Liver (tissue), 9 donors: Measurements from ENCODE around the gene KIF12. TPM values are rescaled to one million over a fixed set of nuclear protein-coding genes. Genes with fewer than 3 reads are reported as not detected.

ENCODE experiments used
- DNase-seq: peaks from one replicate; pipeline ENCODE4 v3.0.0-alpha.2; 2017; ENCODE audit warnings: low spot score
- H3K27ac ChIP-seq, 2 donors: one replicate each; pipeline ENCODE4 v1.7.0; 2013; ENCODE audit warnings: inconsistent platforms in 2 of 2, low read length in 2 of 2, control low read depth in 1 of 2, low read depth in 1 of 2, mild to moderate bottlenecking in 1 of 2
- H3K27me3 ChIP-seq, 4 donors: one replicate each; pipeline versions ENCODE4 v1.6.1 to v1.7.0; 2013; ENCODE audit warnings: low read length in 3 of 4, inconsistent platforms in 1 of 4, mild to moderate bottlenecking in 1 of 4, moderate library complexity in 1 of 4; ENCODE audit not compliant: control insufficient read depth in 4 of 4, insufficient read depth in 4 of 4
- H3K36me3 ChIP-seq, 4 donors: one replicate each; pipeline versions ENCODE4 v1.6.1 to v1.7.0; 2013; ENCODE audit warnings: low read length in 3 of 4, mild to moderate bottlenecking in 3 of 4, low read depth in 1 of 4, moderate library complexity in 1 of 4; ENCODE audit not compliant: control insufficient read depth in 4 of 4, insufficient read depth in 3 of 4
- H3K4me1 ChIP-seq, 4 donors: one replicate each; pipeline versions ENCODE4 v1.6.1 to v1.7.0; 2013; ENCODE audit warnings: low read length in 3 of 4, mild to moderate bottlenecking in 3 of 4, moderate library complexity in 1 of 4; ENCODE audit not compliant: control insufficient read depth in 4 of 4, insufficient read depth in 4 of 4
- H3K4me3 ChIP-seq, 3 donors: one replicate each; pipeline versions ENCODE4 v1.6.1 to v1.7.0; 2013; ENCODE audit warnings: low read length in 3 of 3, control low read depth in 1 of 3, low read depth in 1 of 3, mild to moderate bottlenecking in 1 of 3
- H3K9ac ChIP-seq, 2 donors: one replicate each; pipeline ENCODE4 v1.7.0; 2013; ENCODE audit warnings: low read length in 2 of 2, mild to moderate bottlenecking in 2 of 2, moderate library complexity in 2 of 2, control low read depth in 1 of 2, low read depth in 1 of 2
- H3K9me3 ChIP-seq, 4 donors: one replicate each; pipeline versions ENCODE4 v1.6.1 to v1.7.0; 2013; ENCODE audit warnings: low read length in 3 of 4; ENCODE audit not compliant: control insufficient read depth in 4 of 4
- EGR1 ChIP-seq, 2 donors: IDR thresholded peaks; 2 replicates each; pipeline ENCODE4 v1.6.1; 2016 to 2018; ENCODE audit warnings: antibody characterized with exemption in 2 of 2, low read depth in 2 of 2
- FOXA1 ChIP-seq: IDR thresholded peaks from 2 replicates; pipeline ENCODE4 v1.6.1; 2016; ENCODE audit warnings: antibody characterized with exemption
- FOXA2 ChIP-seq: IDR thresholded peaks from 2 replicates; pipeline ENCODE4 v1.6.1; 2016; ENCODE audit warnings: antibody characterized with exemption
- HNF4G ChIP-seq: IDR thresholded peaks from 2 replicates; pipeline ENCODE4 v1.6.1; 2016; ENCODE audit warnings: antibody characterized with exemption
- JUND ChIP-seq, 2 donors: IDR thresholded peaks; 2 replicates each; pipeline ENCODE4 v1.6.1; 2016; ENCODE audit warnings: antibody characterized with exemption in 2 of 2
- NR2F2 ChIP-seq: IDR thresholded peaks from 2 replicates; pipeline ENCODE4 v1.6.1; 2016; ENCODE audit warnings: antibody characterized with exemption
- RAD21 ChIP-seq, 2 donors: IDR thresholded peaks; 2 replicates each; pipeline ENCODE4 v1.6.1; 2016; ENCODE audit warnings: antibody characterized with exemption in 2 of 2, mild to moderate bottlenecking in 2 of 2
- RXRA ChIP-seq, 2 donors: IDR thresholded peaks; 2 replicates each; pipeline ENCODE4 v1.6.1; 2017 to 2018; ENCODE audit warnings: antibody characterized with exemption in 2 of 2, mild to moderate bottlenecking in 1 of 2
- TAF1 ChIP-seq: conservative IDR thresholded peaks from 2 replicates; pipeline ENCODE4 v1.6.1; 2016; ENCODE audit warnings: antibody characterized with exemption, mild to moderate bottlenecking
- YY1 ChIP-seq: IDR thresholded peaks from 2 replicates; pipeline ENCODE4 v1.6.1; 2016; ENCODE audit warnings: antibody characterized with exemption, mild to moderate bottlenecking
- WGBS: extraction: QIAGEN DNeasy Blood & Tissue Kit; methylation state at CpG from one replicate; pipeline ENCODE4 v1.1.7; 2013; 5-methylcytosine and 5-hydroxymethylcytosine counted together
- polyA plus RNA-seq, 2 donors: library from polyadenylated mRNA; stranded (reverse) in 1 of 2; unstranded in 1 of 2; fragments of 200-250 nt in 1 of 2; fragments of >200 nt in 1 of 2; fragmentation: Nextera tagmentation in 1 of 2; extraction: Ambion mirVana in 1 of 2; gene quantifications; one replicate each; pipeline versions ENCODE4 v1.2.1 to v1.2.3, GENCODE V29; 2013 to 2015
- total RNA-seq, 2 donors: library from RNA; depleted of rRNA; stranded (reverse); fragments of >200 nt; gene quantifications; one replicate each; pipeline ENCODE4 v1.2.3, GENCODE V29; 2014
- TF ChIP-seq, protein P1 (sequence below): IDR thresholded peaks from 2 replicates; pipeline ENCODE4 v1.6.1; 2016; ENCODE audit warnings: antibody characterized with exemption
- TF ChIP-seq, protein P2 (sequence below): fragments of 150-350 bp; IDR thresholded peaks from 2 replicates; pipeline ENCODE4 v1.5.1; 2017; ENCODE audit warnings: improper control_type of control experiment, low read depth, low read length; ENCODE audit not compliant: missing input control
- TF ChIP-seq, protein P3 (sequence below): IDR thresholded peaks from 2 replicates; pipeline ENCODE4 v1.6.1; 2016; ENCODE audit warnings: antibody characterized with exemption
- TF ChIP-seq, protein P4 (sequence below): IDR thresholded peaks from 2 replicates; pipeline ENCODE4 v1.6.1; 2016; ENCODE audit warnings: antibody characterized with exemption, mild to moderate bottlenecking
- donor health status: healthy.
- donor health status: healthy.
- donor health status: healthy.
- donor health status: healthy.
- donor health status: healthy.

The KIF12 gene
- total and polyA plus RNA-seq, 4 donors: 2.9 to 11.8 (median 7.7) TPM

DNA sequence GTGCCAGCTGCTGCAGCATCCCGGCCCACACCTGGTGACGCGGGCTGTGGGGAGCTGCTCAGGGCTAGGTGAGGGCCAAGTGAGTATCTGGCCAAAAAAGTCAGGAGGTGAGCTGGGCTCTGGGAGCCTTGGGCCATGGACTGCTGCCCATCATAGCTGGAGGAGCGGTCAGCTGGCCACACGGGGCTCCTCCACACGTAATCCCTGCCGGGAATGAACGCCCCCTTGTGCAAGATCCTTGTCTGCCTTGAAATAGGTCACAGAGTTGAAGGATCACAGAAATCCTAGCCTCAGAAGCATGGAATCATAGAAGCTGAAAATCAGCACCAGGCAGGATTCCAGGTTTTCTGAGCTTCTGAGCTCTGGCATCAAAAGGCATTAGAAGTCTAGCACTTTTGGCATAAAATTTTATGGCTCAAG, 39.5 kb upstream of the KIF12 start:
- no peak overlapping the region for H3K27ac ChIP-seq
- no peak overlapping the region for H3K4me3 ChIP-seq
- no peak overlapping the region for H3K9ac ChIP-seq
- WGBS: 93% methylated on average over 8 of the region's 8 CpGs
- TF ChIP-seq RAD21 (IDR thresholded peaks at IDR 0.05) (no peak), JUND (IDR thresholded peaks at IDR 0.05) (no peak), HNF4G (no peak)
- TF ChIP-seq, protein P1, sequence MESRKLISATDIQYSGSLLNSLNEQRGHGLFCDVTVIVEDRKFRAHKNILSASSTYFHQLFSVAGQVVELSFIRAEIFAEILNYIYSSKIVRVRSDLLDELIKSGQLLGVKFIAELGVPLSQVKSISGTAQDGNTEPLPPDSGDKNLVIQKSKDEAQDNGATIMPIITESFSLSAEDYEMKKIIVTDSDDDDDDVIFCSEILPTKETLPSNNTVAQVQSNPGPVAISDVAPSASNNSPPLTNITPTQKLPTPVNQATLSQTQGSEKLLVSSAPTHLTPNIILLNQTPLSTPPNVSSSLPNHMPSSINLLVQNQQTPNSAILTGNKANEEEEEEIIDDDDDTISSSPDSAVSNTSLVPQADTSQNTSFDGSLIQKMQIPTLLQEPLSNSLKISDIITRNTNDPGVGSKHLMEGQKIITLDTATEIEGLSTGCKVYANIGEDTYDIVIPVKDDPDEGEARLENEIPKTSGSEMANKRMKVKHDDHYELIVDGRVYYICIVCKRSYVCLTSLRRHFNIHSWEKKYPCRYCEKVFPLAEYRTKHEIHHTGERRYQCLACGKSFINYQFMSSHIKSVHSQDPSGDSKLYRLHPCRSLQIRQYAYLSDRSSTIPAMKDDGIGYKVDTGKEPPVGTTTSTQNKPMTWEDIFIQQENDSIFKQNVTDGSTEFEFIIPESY: no peak
- H3K36me3 ChIP-seq: no peaks in the 10 kb centered on the region
- no peaks in the 10 kb centered on the region for H3K27me3 ChIP-seq
- DNase-seq: no peak
- no peaks in the 10 kb centered on the region for H3K9me3 ChIP-seq
- peaks cover 2 to 12% (median 7%) of the 10 kb centered on the region in 4 donors for H3K4me1 ChIP-seq

DNA sequence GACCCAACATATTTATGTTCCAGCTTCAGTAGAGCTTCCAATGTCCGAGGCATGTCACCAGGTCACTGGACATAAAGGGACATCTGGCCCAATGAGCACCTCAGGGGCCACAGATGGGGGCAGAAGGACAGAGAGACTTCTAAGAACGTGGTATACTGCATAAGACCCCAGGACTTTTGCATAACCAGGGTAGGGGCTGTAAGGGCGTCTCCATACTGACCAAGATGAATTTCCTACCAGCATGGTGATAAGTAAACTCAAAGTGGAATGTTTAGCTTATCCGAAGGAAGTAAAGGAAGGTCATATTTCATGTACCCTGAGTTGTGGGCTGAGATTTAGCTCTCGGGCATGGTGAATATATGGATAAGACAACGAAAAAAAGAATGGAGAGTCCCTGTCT, 38.7 kb upstream of the KIF12 start:
- Histone ChIP-seq H3K27ac (no peak overlapping the region), H3K4me3 (no peak overlapping the region), H3K9ac (no peak overlapping the region), H3K9me3 (no peaks in the 10 kb centered on the region), H3K4me1 (peaks cover 2 to 12% (median 7%) of the 10 kb centered on the region in 4 donors), H3K36me3 (no peaks in the 10 kb centered on the region), H3K27me3 (no peaks in the 10 kb centered on the region)
- DNase-seq: no peak
- TF ChIP-seq RXRA (IDR thresholded peaks at IDR 0.05) (no peak), NR2F2 (no peak), FOXA1 (no peak), EGR1 (IDR thresholded peaks at IDR 0.05; ENCODE audit: low read depth in 2 of 2) (no peak), FOXA2 (no peak), YY1 (no peak), TAF1 (no peak)
- TF ChIP-seq, protein P2, sequence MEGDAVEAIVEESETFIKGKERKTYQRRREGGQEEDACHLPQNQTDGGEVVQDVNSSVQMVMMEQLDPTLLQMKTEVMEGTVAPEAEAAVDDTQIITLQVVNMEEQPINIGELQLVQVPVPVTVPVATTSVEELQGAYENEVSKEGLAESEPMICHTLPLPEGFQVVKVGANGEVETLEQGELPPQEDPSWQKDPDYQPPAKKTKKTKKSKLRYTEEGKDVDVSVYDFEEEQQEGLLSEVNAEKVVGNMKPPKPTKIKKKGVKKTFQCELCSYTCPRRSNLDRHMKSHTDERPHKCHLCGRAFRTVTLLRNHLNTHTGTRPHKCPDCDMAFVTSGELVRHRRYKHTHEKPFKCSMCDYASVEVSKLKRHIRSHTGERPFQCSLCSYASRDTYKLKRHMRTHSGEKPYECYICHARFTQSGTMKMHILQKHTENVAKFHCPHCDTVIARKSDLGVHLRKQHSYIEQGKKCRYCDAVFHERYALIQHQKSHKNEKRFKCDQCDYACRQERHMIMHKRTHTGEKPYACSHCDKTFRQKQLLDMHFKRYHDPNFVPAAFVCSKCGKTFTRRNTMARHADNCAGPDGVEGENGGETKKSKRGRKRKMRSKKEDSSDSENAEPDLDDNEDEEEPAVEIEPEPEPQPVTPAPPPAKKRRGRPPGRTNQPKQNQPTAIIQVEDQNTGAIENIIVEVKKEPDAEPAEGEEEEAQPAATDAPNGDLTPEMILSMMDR: no peak
- 88% methylated on average over 6 of the region's 6 CpGs for WGBS

DNA sequence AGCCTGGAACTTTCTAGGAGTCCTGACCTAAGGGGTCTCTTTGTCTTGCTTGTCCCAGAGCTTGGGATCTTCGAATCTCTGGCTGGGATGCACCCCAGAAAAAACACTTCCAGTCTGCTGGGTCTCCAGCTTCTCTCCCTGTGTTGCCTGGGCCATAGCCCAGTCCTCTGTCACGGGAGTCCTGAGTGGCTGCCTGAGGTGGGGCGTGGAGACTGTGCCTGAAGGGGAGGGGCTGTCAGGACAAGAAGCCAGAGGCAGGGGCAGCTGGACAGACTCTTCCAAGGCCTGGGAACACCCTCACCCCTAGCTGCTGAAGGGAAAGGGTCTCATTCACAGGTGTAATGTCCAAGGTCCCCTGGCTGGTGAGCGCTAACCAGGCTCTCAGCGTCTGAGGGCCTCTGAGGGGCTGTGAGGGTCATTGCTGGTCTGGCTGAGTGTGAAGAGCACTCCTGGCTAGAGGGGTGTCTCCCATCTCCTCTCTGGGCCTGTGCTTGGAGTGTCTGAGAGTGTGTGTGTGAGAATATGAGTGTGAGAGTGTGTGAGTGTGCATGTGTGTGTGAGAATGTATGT, 35.8 kb upstream of the KIF12 start:
- H3K9me3 ChIP-seq: no peaks in the 10 kb centered on the region
- no peak overlapping the region for H3K9ac ChIP-seq
- H3K4me3 ChIP-seq: no peak overlapping the region
- no peak for DNase-seq
- peaks cover 8 to 20% (median 13%) of the 10 kb centered on the region in 4 donors for H3K4me1 ChIP-seq
- TF ChIP-seq, protein P3, sequence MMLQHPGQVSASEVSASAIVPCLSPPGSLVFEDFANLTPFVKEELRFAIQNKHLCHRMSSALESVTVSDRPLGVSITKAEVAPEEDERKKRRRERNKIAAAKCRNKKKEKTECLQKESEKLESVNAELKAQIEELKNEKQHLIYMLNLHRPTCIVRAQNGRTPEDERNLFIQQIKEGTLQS: no peak
- TF ChIP-seq FOXA1 (no peak), RXRA (IDR thresholded peaks at IDR 0.05) (no peak), NR2F2 (no peak), JUND (IDR thresholded peaks at IDR 0.05) (no peak), YY1 (no peak)
- TF ChIP-seq, protein P4, sequence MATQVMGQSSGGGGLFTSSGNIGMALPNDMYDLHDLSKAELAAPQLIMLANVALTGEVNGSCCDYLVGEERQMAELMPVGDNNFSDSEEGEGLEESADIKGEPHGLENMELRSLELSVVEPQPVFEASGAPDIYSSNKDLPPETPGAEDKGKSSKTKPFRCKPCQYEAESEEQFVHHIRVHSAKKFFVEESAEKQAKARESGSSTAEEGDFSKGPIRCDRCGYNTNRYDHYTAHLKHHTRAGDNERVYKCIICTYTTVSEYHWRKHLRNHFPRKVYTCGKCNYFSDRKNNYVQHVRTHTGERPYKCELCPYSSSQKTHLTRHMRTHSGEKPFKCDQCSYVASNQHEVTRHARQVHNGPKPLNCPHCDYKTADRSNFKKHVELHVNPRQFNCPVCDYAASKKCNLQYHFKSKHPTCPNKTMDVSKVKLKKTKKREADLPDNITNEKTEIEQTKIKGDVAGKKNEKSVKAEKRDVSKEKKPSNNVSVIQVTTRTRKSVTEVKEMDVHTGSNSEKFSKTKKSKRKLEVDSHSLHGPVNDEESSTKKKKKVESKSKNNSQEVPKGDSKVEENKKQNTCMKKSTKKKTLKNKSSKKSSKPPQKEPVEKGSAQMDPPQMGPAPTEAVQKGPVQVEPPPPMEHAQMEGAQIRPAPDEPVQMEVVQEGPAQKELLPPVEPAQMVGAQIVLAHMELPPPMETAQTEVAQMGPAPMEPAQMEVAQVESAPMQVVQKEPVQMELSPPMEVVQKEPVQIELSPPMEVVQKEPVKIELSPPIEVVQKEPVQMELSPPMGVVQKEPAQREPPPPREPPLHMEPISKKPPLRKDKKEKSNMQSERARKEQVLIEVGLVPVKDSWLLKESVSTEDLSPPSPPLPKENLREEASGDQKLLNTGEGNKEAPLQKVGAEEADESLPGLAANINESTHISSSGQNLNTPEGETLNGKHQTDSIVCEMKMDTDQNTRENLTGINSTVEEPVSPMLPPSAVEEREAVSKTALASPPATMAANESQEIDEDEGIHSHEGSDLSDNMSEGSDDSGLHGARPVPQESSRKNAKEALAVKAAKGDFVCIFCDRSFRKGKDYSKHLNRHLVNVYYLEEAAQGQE: no peak
- H3K27ac ChIP-seq: no peak overlapping the region
- WGBS: 85% methylated on average over 5 of the region's 5 CpGs
- H3K36me3 ChIP-seq: no peaks in the 10 kb centered on the region
- no peaks in the 10 kb centered on the region for H3K27me3 ChIP-seq
